ENCODE data around the gene SLC16A7. TPM values are rescaled to one million over a fixed set of nuclear protein-coding genes. Genes with fewer than 3 reads are reported as not detected.
"Not testable (repeated sequence)": the region's sequence is repeated elsewhere in the genome, so short reads cannot be mapped to it uniquely, and the experiment has no call there.

The SLC16A7 gene
- total and polyA plus RNA-seq, 2 of the 8 experiments (the other 6 are each of a cell fraction or from before 2014, with no cell fraction given) = 0.74 to 4.3 TPM

DNA sequence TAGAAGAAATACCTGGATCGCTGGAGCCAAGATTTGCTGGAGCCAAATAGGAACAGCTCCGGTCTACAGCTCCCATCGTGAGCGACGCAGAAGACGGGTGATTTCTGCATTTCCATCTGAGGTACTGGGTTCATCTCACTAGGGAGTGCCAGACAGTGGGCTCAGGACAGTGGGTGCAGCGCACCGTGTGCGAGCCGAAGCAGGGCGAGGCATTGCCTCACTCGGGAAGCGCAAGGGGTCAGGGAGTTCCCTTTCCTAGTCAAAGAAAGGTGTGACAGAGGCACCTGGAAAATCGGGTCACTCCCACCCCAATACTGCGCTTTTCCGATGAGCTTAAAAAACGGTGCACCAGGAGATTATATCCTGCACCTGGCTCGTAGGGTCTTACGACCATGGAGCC lies 155.3 kb downstream of the SLC16A7 start:
- H3K14ac ChIP-seq (ENCODE audit: insufficient read length); H3K27me3 ChIP-seq (replicated peaks in 1 of 4; ENCODE audit: control insufficient read depth in 3 of 4, extremely low read depth in 1 of 4, insufficient read depth in 3 of 4, low read length in 3 of 4); H3K4me3 ChIP-seq (ENCODE audit: extremely low read depth in 1 of 4, insufficient read depth in 2 of 4, low read depth in 3 of 4, low read length in 4 of 4); H3K9ac ChIP-seq (replicated peaks in 1 of 4; ENCODE audit: extremely low read depth in 1 of 4, low read depth in 3 of 4, low read length in 3 of 4); H3K9me3 ChIP-seq (ENCODE audit: insufficient read depth in 2 of 2, low read depth in 1 of 2, low read length in 1 of 2); H2BK20ac ChIP-seq (ENCODE audit: low read length); CTCF ChIA-PET (ENCODE audit: partially characterized antibody); H3K4ac ChIP-seq (replicated peaks; ENCODE audit: insufficient read length, low read depth, low read length); POLR2A ChIA-PET (ENCODE audit: partially characterized antibody); H3K56ac ChIP-seq (replicated peaks; ENCODE audit: insufficient read length, low read depth, low read length); H4K5ac ChIP-seq (ENCODE audit: insufficient read length, low read depth, low read length); H3K4me2 ChIP-seq (ENCODE audit: insufficient read depth in 1 of 2, low read depth in 2 of 2, low read length in 2 of 2); H2BK120ac ChIP-seq (replicated peaks; ENCODE audit: low read depth, low read length); FAIRE-seq; H2BK15ac ChIP-seq (ENCODE audit: low read length); H3K18ac ChIP-seq (ENCODE audit: extremely low read depth, low read length); H3K4me1 ChIP-seq (replicated peaks in 1 of 4; ENCODE audit: control insufficient read depth in 3 of 4, insufficient read depth in 4 of 4, low read length in 3 of 4); H2AFZ ChIP-seq (ENCODE audit: low read length); H4K91ac ChIP-seq (replicated peaks; ENCODE audit: insufficient read length, low read length); DNase-seq (ENCODE audit: low read depth in 1 of 2, low spot score in 2 of 2); H3K27ac ChIP-seq (ENCODE audit: low read depth, low read length); H2BK12ac ChIP-seq (ENCODE audit: low read depth, low read length); H3K23me2 ChIP-seq (ENCODE audit: low read depth, low read length); H3K79me2 ChIP-seq (ENCODE audit: control insufficient read depth in 1 of 2, insufficient read depth in 2 of 2, low read length in 2 of 2); H2AK5ac ChIP-seq (ENCODE audit: low read depth, low read length); H4K20me1 ChIP-seq (replicated peaks in 1 of 2; ENCODE audit: control insufficient read depth in 1 of 2, insufficient read depth in 2 of 2, low read length in 2 of 2); H3K23ac ChIP-seq (ENCODE audit: insufficient read length); H3K36me3 ChIP-seq (ENCODE audit: control insufficient read depth in 2 of 4, insufficient read depth in 4 of 4, low read length in 3 of 4); H4K8ac ChIP-seq (ENCODE audit: extremely low read depth, insufficient read depth, low read length); H2BK5ac ChIP-seq (ENCODE audit: low read depth, low read length); H3K79me1 ChIP-seq (ENCODE audit: low read depth, low read length): not testable (repeated sequence)
- WGBS, 2 experiments (ENCODE audit: extremely low coverage in 1 of 2, insufficient coverage in 1 of 2, insufficient read length in 1 of 2, insufficient replicate concordance in 2 of 2, low coverage in 1 of 2, low lambda C conversion rate in 2 of 2, missing lambda C conversion rate in 1 of 2) = 97% methylated on average over 10 of the region's 19 CpGs; no CpG with 5 or more reads in 1 of the 2 experiments

Measured in H1 (cell line).